COLO668 (cell line): ENCODE results near the gene PHF11.

Experiments used
- DNase-seq: peaks from one replicate; lab custom pipeline; 2025; ENCODE audit not compliant: unreplicated experiment; lab: John Stamatoyannopoulos, UW

The PHF11 gene

GRCh38 chr13:49497272-49497671 lies 1.5 kb downstream of the PHF11 start:
- no peak for DNase-seq

- no peak for DNase-seq
Observed at GRCh38 chr13:49498206-49498605, 2.5 kb downstream of the PHF11 start.

- no peak for DNase-seq
Observed at GRCh38 chr13:49499889-49500660, 4.3 kb downstream of the PHF11 start.

GRCh38 chr13:49502954-49503353 lies 7.2 kb downstream of the PHF11 start:
- DNase-seq = no peak

- no peak for DNase-seq
Observed at GRCh38 chr13:49503951-49504350, 8.2 kb downstream of the PHF11 start.

GRCh38 chr13:49512578-49512977 lies 16.8 kb downstream of the PHF11 start:
- no peak for DNase-seq

- no peak for DNase-seq
Observed at GRCh38 chr13:49516467-49516866, 20.7 kb downstream of the PHF11 start.

GRCh38 chr13:49517461-49517860 lies 21.7 kb downstream of the PHF11 start:
- no peak for DNase-seq

GRCh38 chr13:49521224-49521623 lies 25.5 kb downstream of the PHF11 start:
- DNase-seq = no peak

GRCh38 chr13:49524740-49525501 lies 29.2 kb downstream of the PHF11 start:
- DNase-seq = no peak

GRCh38 chr13:49527123-49527522 lies 31.4 kb downstream of the PHF11 start:
- DNase-seq = no peak

- no peak for DNase-seq
Observed at GRCh38 chr13:49528161-49528560, 32.4 kb downstream of the PHF11 start.

GRCh38 chr13:49530457-49530856 lies 34.7 kb downstream of the PHF11 start:
- DNase-seq = no peak

GRCh38 chr13:49532593-49532992 lies 36.8 kb downstream of the PHF11 start:
- no peak for DNase-seq

GRCh38 chr13:49533011-49533410 lies 37.3 kb downstream of the PHF11 start:
- DNase-seq = no peak

- no peak for DNase-seq
Observed at GRCh38 chr13:49533591-49534269, 38.0 kb downstream of the PHF11 start.

GRCh38 chr13:49536144-49536873 lies 40.6 kb downstream of the PHF11 start:
- no peak for DNase-seq

GRCh38 chr13:49538404-49538803 lies 42.7 kb downstream of the PHF11 start:
- no peak for DNase-seq

- DNase-seq = no peak
Observed at GRCh38 chr13:49539313-49539712, 43.6 kb downstream of the PHF11 start.

GRCh38 chr13:49539746-49540145 lies 44.0 kb downstream of the PHF11 start:
- no peak for DNase-seq

- no peak for DNase-seq
Observed at GRCh38 chr13:49540552-49540951, 44.8 kb downstream of the PHF11 start.
